GM18502 (cell line): ENCODE results near the gene GPN2.
"Not testable (repeated sequence)": the region's sequence is repeated elsewhere in the genome, so short reads cannot be mapped to it uniquely, and the experiment has no call there.

Source experiments
- ATAC-seq: cut with Tn5 transposase; IDR thresholded peaks from one replicate; pipeline ENCODE4 v1.9.1; 2021; ENCODE audit warnings: mild to moderate bottlenecking; ENCODE audit not compliant: unreplicated experiment, poor library complexity

The GPN2 gene

DNA sequence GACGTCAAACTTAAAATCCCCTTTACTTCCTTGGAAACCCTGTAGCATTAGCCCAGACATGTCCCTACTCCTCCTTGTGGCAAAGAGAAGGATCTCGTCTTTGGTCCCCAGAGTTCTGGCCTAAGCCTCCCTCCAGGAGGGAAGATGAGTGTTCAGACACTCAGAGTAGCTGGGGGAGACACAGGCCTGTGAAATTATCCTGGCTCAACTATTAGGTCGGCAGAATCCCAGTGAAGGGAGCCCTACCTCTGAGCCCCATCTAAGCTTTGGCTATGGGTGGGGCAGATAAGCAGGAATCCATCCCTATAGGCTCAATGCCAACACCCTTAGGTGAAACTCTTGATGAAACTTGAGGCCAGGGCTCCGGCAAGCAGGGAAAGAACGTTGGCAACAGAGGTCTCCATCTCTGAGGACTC lies 28.8 kb downstream of the GPN2 start:
- no peak for ATAC-seq

DNA sequence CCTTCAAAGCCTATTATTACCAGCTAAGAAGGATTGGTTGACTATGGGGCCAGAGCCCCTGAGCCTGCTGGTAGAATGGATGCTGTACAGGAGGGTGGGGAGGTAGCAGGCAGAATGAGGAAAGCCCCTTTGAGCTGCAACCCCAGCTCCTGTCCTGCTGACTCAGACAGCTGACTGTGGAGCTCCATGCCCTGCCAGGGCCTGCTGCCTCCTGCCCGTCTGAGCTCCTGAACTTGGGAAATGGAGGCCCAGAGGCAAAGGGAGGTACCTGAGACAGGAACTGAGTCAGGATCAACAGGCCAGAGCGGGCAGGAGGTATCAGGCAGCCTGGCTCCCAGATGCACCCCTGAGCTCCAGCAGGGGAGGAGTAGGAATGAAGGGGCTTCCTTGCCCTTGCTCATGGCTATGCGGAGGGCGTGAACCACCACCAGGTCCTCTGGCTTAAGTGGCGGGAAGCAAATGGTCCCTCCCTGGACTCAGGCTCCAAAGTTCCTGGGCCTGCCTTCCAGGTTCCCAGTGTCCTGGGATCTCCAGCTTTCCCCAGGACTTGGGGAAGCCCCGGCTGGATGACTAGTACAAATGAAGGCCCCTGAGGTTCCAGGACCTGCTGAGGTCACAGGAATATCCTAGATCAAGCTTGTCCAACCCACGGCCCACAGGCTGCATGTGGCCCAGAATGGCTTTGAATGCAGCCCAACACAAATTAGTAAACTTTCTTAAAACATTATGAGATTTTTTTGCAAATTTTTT lies 31.0 kb downstream of the GPN2 start:
- no peak for ATAC-seq

DNA sequence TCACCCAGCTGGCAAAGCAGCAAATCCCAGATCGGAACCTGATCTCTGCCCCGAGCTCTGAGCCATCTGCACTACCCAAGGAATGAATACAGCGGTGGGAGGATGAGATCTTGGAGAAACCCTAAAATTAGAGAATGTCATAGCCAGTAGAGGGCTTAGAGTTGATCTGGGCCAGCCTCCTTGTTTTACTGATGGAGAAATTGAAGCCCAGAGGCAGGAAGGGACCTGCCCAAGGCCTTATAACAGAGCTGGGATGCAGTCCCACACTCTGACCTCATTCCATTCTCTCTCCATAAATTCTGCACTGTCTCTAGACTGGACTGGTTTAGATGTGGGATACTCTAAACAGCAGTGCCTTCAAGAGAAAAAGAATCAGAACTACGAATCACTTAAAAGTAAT lies 31.9 kb downstream of the GPN2 start:
- no peak for ATAC-seq

DNA sequence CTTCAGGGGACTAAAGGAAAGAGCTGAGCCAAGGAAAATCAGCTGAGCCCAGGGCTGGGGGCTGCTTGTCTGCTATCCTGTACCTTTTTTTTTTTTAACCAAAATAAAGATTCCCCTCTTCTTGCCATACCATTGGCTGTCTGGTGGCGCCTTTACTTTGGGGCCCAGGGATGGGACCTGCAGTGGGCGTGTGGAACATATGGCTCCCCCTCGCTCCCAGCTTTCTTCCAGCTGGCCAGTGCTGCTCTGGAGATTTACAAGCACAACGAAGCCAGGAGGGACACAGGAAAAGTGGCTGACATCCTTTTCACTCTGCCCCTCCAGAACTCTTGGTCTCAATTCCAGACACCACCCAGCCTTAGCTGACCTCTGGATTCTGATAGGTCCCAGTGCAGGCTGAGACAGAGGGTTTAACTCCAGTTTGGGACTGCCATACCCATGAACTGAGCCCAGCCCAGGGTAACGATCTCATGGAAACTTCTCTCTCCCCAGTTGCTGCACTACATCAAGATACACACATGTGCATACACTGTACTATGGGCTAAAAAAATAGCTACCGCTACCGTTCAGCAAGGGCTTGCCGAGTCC lies 32.5 kb downstream of the GPN2 start:
- no peak for ATAC-seq

DNA sequence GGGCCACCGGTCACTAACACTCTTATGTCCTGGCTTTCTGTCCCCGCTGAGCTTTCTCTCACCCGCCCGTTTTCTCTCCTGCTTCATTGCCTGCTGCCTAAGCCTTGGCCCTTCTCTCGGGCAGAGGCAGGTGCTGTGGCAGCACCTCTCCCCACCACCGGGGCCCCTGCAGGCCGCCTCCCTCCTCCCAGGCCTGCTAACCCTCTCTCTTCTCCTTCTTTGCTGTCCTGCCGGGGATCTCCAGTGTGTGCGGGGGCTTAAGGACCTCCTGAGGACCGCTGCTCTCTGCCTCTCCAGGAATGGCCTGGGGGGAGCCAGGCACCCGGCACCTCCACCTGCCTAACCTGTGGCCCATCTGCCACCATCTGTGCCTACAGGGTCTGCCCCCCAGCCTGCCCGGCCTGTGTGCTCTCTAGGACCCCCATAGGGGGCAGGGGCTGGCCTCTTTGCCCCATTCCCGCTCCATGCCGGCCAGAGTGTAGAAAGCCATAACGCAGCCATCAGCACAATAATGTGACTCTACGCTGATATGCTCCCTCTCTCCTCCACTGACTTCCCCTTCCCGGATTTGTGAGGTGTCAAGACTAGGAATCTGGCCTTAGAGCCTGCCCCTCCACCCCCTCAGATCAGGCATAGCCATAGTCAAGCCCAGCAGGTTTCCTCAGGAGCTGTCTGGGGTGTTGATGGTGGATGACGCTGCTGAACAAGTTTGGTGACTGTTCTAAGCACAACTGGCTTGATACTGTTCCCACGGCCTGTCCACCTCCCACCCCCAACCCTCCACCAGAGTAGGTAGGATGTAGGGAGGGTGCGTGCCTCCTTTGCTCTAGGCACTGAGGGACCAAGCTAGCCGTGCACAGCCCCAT lies 33.2 kb downstream of the GPN2 start:
- no peak for ATAC-seq

DNA sequence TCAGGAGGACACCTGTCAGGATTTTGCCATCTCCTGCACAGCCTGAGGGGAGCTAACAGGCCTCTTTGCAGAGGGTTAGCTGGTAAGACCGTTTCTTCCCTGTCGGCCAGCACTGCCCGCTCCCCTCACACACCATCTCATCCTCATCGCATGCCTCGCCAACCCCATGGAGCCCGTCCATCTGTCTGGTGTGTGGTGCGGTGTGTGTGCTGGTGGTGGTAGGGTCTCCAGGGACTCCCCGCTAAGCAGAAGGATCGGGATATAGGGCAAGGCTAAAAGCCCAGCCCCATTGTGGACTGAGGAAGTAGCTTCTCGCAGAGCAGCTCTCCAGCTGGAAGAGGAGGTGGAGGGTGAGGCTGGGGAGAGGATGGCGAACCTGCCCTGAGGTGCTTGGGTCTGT lies 33.9 kb downstream of the GPN2 start:
- ATAC-seq = no peak

DNA sequence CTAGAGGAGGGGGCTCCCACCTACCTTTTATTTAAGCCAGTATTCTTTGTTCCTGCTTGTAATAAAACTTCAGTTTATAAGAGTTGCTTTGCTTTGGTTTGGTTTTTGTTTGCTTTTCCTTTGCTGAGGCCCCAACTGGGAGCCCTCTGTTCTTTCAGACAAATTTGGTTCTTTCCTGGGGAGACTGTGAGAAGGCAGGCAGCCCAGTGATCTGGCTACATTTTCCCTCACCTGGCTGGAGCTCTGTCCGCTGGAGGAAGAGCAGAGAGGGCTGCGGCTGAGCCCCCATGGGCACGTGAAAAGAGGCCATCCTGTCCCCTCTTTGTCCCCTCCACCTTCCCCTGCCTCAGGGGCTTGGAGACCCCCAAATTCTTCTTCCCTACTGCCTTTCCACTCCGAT lies 34.4 kb downstream of the GPN2 start:
- ATAC-seq = no peak

DNA sequence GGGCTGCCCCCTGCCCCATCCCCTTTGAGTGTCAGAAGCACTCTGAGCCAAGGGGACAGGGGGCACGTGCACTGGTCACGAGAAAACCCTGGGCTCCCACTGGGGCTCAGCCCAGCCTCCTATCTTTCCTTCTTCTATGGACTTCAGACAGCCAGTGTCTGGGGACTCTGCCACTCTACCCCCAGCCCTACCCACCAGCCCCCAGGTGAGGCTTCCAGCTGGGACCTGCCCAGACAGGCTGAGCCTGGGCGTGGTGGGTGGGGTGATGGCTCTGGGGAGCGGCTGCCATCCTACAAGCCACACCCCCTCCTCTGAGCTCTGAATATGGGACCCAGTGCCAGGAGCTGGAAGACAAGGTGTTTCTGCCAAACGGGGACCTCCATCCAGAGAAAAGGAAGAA lies 35.2 kb downstream of the GPN2 start:
- ATAC-seq = no peak

DNA sequence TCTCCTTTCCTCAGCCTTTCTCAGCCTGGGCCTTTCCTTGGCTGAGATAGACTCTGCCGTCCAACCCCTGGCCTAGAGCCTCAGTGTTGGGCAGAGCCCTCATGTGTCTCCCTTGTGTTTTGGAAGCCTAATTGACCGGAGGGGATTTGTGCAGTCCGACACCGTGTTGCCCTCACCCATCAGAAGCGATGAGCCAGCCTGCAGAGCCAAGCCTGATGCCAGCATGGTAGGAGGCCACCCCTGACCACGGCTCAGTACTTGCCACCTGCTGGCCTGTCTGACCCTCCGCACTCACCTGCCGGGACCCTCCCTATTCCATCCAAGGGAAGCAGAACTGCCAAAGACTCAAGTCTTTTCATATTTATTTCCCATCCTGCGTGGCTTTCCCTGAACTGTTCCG lies 36.5 kb downstream of the GPN2 start:
- ATAC-seq = no peak

DNA sequence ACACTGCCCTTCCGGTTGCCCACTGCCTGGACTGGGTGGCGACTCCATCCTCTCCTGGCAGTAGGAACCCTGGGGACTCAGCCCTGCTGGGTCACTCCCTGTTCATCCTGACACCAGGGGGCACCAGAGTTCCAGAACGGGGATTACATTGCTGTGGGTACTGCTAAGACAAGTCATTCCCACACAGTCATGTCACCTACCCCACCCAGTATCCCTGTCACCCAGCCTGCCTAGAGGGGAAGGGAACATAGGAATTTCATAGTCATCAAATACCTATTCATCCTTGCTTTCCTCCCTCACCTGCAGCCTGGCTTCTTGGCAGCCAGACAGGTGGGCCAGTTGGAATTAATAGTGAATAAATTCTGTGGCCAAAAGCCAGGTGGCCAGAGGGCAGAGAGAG lies 36.9 kb downstream of the GPN2 start:
- no peak for ATAC-seq

DNA sequence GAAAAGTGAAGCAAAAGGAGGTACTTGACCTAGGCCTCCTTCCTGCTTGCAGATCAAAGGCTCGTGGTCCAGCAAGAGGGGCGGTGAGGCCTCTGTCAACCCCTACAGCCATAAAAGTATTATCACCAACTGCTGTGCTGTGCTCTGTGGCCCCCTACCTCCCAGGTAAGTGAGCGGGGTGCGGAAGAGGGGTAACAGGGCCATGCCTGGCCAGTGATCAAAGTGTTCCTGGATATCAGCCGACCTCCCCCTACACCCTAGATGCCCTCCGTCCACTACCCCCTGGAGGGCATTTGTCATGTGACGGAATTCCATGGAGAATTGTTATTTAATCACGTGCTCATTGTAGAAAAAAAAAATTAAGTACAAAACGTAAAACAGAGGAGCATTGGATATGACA lies 37.4 kb downstream of the GPN2 start:
- no peak for ATAC-seq

DNA sequence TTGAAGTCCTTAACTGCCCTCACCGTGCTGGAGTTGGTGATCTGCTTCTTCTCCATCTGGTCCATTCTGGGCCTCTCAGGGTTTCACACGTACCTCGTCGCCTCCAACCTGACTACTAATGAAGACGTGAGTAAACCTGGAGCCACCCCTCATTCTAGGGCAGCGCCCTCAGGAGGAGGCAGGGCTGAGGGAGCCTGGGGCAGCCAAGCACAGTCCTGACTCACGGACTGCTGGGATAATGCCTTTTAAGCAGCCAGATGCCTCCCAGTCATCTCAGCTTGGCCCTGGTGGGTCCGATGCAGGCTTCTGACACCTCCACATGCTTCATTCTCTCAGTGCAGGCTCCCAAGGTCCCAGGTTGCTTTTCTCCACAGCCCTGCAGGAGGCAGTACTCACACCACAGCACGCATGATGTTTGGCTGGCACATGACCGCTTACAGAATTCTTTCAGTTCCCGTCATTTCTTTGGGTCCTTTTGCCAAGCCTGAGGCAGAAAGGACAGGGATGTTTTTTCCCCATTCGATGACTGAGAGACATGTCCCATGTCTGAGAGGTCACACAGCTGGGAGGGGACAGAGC lies 38.9 kb downstream of the GPN2 start:
- no peak for ATAC-seq

DNA sequence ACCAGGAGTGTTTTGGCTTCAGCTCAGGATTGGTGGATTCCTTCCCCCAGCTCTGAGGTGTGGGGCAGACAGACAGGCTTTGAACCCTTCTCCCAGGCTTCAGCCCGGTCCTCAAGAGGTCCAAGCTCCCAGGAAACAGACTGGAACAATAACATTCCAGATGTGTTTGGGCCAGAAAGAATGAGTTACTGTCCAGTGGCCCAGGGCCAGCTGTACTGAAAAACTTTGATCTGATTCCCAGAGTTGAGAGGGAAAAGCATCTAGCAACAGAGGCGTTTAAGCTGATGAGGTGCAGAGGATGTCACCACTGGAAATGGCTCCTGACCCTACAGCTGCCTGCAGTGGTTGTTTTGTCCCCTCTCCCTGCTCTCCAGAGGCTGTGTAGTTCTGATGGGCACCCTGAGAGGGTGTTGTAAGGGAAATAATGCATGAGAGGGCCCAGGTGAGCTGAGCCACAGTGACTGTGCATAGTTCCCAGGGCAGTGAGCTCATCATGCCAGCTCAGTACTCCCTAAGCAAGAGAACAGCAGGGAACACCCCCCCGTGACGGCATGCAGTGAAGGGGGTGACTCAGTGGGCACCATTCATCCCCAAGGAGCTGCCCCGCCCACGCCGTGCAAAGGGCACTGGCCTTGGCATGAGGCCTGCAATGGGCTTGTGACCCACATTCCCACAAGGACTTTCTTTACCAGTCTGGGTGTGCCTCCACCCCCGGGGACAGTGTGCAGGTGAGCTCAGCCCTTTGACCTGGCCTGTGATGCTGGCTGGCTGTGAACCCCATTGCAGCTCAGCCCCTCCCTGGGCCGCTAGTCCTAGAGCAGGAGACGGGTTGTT lies 40.9 kb downstream of the GPN2 start:
- no peak for ATAC-seq

DNA sequence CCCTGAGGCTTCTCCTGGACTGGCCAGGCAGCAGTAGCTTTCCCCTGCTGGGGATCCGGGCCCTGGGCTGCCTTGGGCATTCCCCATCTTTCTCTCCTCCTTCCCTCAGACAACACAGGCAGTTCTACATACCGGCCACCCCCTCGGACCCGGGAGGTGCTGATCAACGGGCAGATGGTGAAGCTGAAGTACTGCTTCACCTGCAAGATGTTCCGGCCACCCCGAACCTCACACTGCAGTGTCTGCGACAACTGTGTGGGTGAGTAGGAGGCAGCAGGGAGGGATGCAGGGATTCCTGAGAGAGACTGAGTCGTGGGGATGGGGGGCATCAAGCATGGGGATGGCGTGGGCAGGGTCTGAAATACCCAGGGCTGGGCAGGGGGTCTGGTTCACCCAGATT lies 41.6 kb downstream of the GPN2 start:
- ATAC-seq = no peak

DNA sequence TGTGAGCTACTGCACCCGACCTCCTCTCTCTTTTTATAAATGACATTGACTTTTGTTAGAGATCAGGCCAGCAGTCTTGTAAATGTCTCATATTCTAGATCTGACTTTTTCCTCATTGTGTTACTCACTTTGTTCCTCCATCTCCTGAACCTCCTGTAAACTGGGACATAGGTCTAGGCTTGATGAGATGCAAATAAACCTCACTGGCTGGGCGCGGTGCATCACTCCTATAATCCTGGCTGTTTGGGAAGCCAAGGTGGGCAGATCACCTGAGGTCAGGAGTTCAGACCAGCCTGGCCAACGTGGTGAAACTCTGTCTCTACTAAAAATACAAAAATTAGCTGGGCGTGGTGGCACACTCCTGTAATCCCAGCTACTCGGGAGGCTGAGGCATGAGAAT lies 42.3 kb downstream of the GPN2 start:
- not testable (repeated sequence) for ATAC-seq

DNA sequence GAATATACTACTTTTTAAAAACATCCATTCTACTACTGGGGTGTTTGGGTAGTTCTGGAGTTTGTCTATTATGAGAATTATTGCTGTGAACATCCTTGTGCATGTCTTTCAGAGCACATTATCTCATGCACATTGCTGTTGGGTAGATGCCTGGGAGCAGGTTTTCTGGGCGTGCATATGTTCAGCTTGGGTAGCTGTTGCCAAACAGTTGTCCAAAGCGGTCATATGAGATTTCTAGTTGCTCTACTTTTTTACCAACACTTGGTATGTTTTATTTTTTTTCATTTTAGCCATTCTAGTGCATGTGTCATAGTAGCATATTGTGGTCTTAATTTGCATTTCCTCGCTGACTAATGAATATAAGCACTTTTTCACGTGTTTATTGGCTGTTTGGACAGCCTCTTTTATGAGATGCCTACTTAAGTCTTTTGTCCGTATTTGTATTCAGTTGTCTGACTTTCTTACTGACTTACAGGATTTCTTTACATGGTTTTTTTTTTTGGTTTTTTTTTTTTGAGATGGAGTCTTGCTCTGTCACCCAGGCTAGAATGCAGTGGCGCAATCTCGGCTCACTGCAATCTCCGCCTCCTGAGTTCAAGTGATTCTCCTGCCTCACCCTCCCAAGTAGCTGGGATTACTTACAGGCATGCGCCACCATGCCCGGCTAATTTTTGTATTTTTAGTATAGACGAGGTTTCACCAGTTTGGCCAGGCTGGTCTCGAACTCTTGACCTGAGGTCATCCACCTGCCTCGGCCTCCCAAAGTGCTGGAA lies 45.5 kb downstream of the GPN2 start:
- ATAC-seq = no peak

DNA sequence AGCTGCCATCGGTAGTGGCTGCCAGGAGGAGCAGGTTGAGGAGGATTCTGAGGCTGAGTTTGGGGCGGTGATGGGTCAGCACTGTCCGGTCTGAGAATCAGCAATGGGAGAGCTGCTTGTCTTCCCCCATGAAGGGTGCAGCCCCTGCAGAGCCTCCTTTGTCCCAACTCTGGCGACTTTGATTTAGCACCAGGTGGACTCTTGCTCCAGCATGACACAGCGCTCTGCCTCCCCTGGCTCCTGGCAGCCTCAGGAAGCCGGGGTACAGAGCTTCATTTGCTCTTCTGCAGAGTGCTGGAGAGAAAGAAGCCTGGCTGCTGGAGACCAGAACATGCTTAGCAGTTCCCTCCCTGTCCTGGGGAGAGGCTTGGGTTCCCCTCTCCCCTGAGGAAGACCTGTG lies 50.3 kb downstream of the GPN2 start:
- ATAC-seq = no peak

DNA sequence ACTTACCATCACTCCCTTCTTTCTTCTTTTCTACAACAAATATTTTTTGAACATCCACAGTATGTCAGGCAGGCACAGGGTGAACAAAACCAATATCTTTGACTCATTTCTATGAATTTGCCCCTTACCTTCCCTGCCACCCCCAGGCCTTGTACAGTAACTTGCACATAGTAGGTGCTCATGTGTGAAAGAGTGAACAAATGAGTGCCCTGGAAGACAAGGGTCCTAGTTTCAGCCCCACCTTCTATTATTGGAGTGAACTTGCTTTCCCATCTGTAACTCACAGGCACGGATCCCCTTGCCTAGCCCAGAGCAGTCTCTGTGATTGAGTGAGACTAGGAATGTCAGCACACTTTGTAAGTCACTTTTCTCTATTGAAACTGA lies 50.8 kb downstream of the GPN2 start:
- ATAC-seq = no peak

DNA sequence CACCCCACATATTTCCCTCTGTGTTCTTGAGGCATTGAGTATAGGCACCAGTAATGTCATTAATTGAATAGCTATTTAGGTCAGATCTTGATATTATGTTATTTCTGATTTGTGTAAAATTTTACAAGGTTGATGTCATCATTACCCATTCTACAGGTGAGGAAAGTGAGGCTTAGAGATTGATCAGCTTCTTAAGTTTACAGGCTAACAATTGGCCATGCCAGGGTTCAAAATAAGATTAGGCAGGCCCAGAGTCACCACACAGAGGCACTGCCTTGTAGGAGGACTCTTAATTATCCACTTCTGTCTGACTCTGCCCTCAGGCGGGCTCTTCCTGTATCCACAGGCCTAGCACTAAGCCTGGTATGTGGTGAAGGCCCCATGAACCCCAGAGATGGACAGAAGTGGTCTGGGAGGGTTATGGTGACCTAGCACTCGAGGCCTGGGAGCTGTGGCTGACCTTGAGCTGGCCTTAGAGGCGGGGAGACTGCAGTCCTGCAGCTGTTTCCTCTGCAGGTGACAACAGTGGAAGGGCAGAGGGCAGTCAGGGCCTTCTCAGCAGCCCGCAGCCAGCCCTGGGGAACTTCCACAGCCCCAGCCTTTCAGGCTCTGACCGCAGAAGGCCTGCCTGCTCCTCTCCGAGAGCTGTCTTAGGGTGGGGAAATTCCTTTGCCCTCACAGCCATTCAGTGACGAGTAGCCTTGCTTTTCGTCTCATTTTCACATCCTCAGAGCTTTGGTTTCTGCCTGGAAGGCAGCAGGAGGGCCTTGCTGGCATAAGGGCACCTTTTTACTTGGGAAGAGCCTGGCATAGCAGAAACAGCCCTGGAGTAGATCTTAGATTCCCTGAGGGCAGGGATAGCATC lies 51.4 kb downstream of the GPN2 start:
- ATAC-seq = peak; percentile 89
